H9 (cell line): ENCODE data around the gene CUBN. TPM values are rescaled to one million over a fixed set of nuclear protein-coding genes. Genes with fewer than 3 reads are reported as not detected.

Experiments
- DNase-seq: peaks from one replicate; pipeline ENCODE4 v3.0.0-alpha.2; 2017
- H2AFZ ChIP-seq: one replicate; pipeline ENCODE4 v1.6.1; 2013; ENCODE audit warnings: mild to moderate bottlenecking, low read length, control low read depth, moderate library complexity
- H2AK5ac ChIP-seq: 2 replicates; pipeline ENCODE4 v1.6.1; 2013; ENCODE audit warnings: low read length, control low read depth, mixed read lengths; ENCODE audit not compliant: insufficient read length
- H2BK120ac ChIP-seq: one replicate; pipeline ENCODE4 v1.6.1; 2013; ENCODE audit warnings: low read depth, mild to moderate bottlenecking, low read length, control low read depth, inconsistent platforms; ENCODE audit not compliant: poor library complexity, severe bottlenecking
- H2BK12ac ChIP-seq: 2 replicates; pipeline ENCODE4 v1.6.1; 2013; ENCODE audit warnings: low read length, control low read depth, mixed read lengths, low read depth; ENCODE audit not compliant: insufficient read length
- H2BK15ac ChIP-seq: 2 replicates; pipeline ENCODE4 v1.6.1; 2013; ENCODE audit warnings: low read depth, low read length, control low read depth
- H2BK20ac ChIP-seq: one replicate; pipeline ENCODE4 v1.6.1; 2013; ENCODE audit warnings: low read depth, mild to moderate bottlenecking, low read length, control low read depth, inconsistent platforms; ENCODE audit not compliant: poor library complexity, severe bottlenecking
- H2BK5ac ChIP-seq: 2 replicates; pipeline ENCODE4 v1.6.1; 2013; ENCODE audit warnings: low read length, control low read depth, mixed read lengths; ENCODE audit not compliant: insufficient read length
- H3K14ac ChIP-seq: 2 replicates; pipeline ENCODE4 v1.6.1; 2013; ENCODE audit warnings: low read length, control low read depth; ENCODE audit not compliant: insufficient read depth
- H3K18ac ChIP-seq: 2 replicates; pipeline ENCODE4 v1.6.1; 2013; ENCODE audit warnings: low read depth, mild to moderate bottlenecking, mixed read lengths, low read length, control low read depth; ENCODE audit not compliant: insufficient read length
- H3K23ac ChIP-seq: 2 replicates; pipeline ENCODE4 v1.6.1; 2013; ENCODE audit warnings: low read length, control low read depth, mixed read lengths, low read depth; ENCODE audit not compliant: insufficient read length
- H3K23me2 ChIP-seq: 2 replicates; pipeline ENCODE4 v1.6.1; 2013; ENCODE audit warnings: low read depth, mild to moderate bottlenecking, mixed read lengths, low read length, control low read depth; ENCODE audit not compliant: insufficient read length, poor library complexity, severe bottlenecking
- H3K27ac ChIP-seq: 2 replicates; pipeline ENCODE4 v1.5.1; 2013; ENCODE audit warnings: low read length, control low read depth, mixed read lengths, low read depth; ENCODE audit not compliant: insufficient read length
- H3K27me3 ChIP-seq: 2 replicates; pipeline ENCODE4 v1.6.1; 2013; ENCODE audit warnings: low read length, control low read depth, inconsistent platforms; ENCODE audit not compliant: insufficient read depth
- H3K4ac ChIP-seq: 2 replicates; pipeline ENCODE4 v1.6.1; 2013; ENCODE audit warnings: low read depth, mild to moderate bottlenecking, control low read depth, inconsistent platforms, low read length, moderate library complexity
- H3K4me1 ChIP-seq: 2 replicates; pipeline ENCODE4 v1.6.1; 2013; ENCODE audit warnings: low read length, control low read depth, inconsistent platforms; ENCODE audit not compliant: insufficient read depth
- H3K4me2 ChIP-seq: 2 replicates; pipeline ENCODE4 v1.6.1; 2013; ENCODE audit warnings: low read length, control low read depth, mixed read lengths; ENCODE audit not compliant: insufficient read length, insufficient read depth
- H3K56ac ChIP-seq: 2 replicates; pipeline ENCODE4 v1.6.1; 2013; ENCODE audit warnings: low read depth, mild to moderate bottlenecking, mixed read lengths, low read length, control low read depth; ENCODE audit not compliant: insufficient read length
- H3K79me1 ChIP-seq: 2 replicates; pipeline ENCODE4 v1.6.1; 2013; ENCODE audit warnings: low read depth, mild to moderate bottlenecking, moderate library complexity, low read length, control low read depth, inconsistent platforms; ENCODE audit not compliant: insufficient read depth, poor library complexity, severe bottlenecking
- H3K79me2 ChIP-seq: 2 replicates; pipeline ENCODE4 v1.6.1; 2013; ENCODE audit warnings: low read length, control low read depth, inconsistent platforms; ENCODE audit not compliant: insufficient read depth
- H3K9ac ChIP-seq: 2 replicates; pipeline ENCODE4 v1.6.1; 2013; ENCODE audit warnings: low read length, control low read depth, mixed read lengths; ENCODE audit not compliant: insufficient read length; ENCODE audit errors: extremely low read depth
- H3K9me3 ChIP-seq: one replicate; pipeline ENCODE4 v1.6.1; 2013; ENCODE audit warnings: low read depth, low read length, inconsistent platforms; ENCODE audit not compliant: control insufficient read depth
- H3T11ph ChIP-seq: one replicate; pipeline ENCODE4 v1.6.1; 2013; ENCODE audit warnings: mild to moderate bottlenecking, low read length, control low read depth, inconsistent platforms
- H4K20me1 ChIP-seq: one replicate; pipeline ENCODE4 v1.6.1; 2013; ENCODE audit not compliant: control insufficient read depth, insufficient read length, insufficient read depth
- H4K5ac ChIP-seq: 2 replicates; pipeline ENCODE4 v1.6.1; 2013; ENCODE audit warnings: low read depth, mild to moderate bottlenecking, mixed read lengths, low read length, control low read depth; ENCODE audit not compliant: insufficient read length
- H4K8ac ChIP-seq: replicated peaks from 2 replicates; pipeline ENCODE4 v1.6.1; 2013; ENCODE audit warnings: low read length, control low read depth, mixed read lengths, low read depth; ENCODE audit not compliant: insufficient read length
- H4K91ac ChIP-seq: 2 replicates; pipeline ENCODE4 v1.6.1; 2013; ENCODE audit warnings: low read depth, mild to moderate bottlenecking, moderate library complexity, mixed read lengths, low read length, control low read depth; ENCODE audit not compliant: insufficient read length
- H3K27ac Mint-ChIP-seq, 3 experiments: 2 replicates in 2 of 3; 3 replicates in 1 of 3; pipeline ENCODE4 v1.8.0; 2020 to 2021; ENCODE audit warnings: mixed read lengths in 3 of 3, mild to moderate bottlenecking in 1 of 3, moderate library complexity in 1 of 3
- H3K27me3 Mint-ChIP-seq: 2 replicates; pipeline ENCODE4 v1.8.0; 2021; ENCODE audit warnings: low read depth, mild to moderate bottlenecking, moderate library complexity, mixed read lengths
- H3K36me3 Mint-ChIP-seq, 3 experiments: 2 replicates in 2 of 3; 3 replicates in 1 of 3; pipeline ENCODE4 v1.8.0; 2020 to 2021; ENCODE audit warnings: low read depth in 3 of 3, mixed read lengths in 3 of 3; ENCODE audit not compliant: insufficient read depth in 1 of 3
- H3K4me1 Mint-ChIP-seq, 2 experiments: 2 replicates each; pipeline ENCODE4 v1.8.0; 2020; ENCODE audit warnings: mixed read lengths in 2 of 2
- H3K4me3 Mint-ChIP-seq, 2 experiments: 2 replicates in 1 of 2; 3 replicates in 1 of 2; pipeline ENCODE4 v1.8.0; 2020 to 2021; ENCODE audit warnings: mild to moderate bottlenecking in 2 of 2, mixed read lengths in 2 of 2, moderate library complexity in 1 of 2
- H3K9me3 Mint-ChIP-seq, 2 experiments: 2 replicates in 1 of 2; 3 replicates in 1 of 2; pipeline ENCODE4 v1.8.0; 2020; ENCODE audit warnings: mild to moderate bottlenecking in 2 of 2, mixed read lengths in 2 of 2, moderate library complexity in 1 of 2
- CTCF ChIP-seq: fragments of 200-600 bp; sonication (generic); conservative IDR thresholded peaks from 3 replicates; pipeline ENCODE4 v1.8.0; 2021; ENCODE audit warnings: antibody characterized with exemption, mild to moderate bottlenecking
- WGBS: extraction: QIAGEN DNeasy Blood & Tissue Kit; methylation state at CpG from one replicate; pipeline ENCODE4 v1.1.7; 2013; ENCODE audit warnings: missing lambda C conversion rate, low lambda C conversion rate, mixed read lengths; ENCODE audit not compliant: insufficient read length; ENCODE audit errors: extremely low coverage; 5-methylcytosine and 5-hydroxymethylcytosine counted together
- total RNA-seq: library from RNA; stranded (reverse); gene quantifications from 2 replicates; pipeline ENCODE4 v1.2.1, GENCODE V29; 2021

Gene CUBN
- total RNA-seq, 1 experiment from 2014 or later, result 0.26 TPM

- Histone ChIP-seq H3K9me3 (no peaks in the 10 kb centered on the region), H2BK120ac (no peak overlapping the region), H2AK5ac (no peak overlapping the region), H3K27ac (no peak overlapping the region), H3K56ac (no peak overlapping the region), H3T11ph (no peak overlapping the region), H3K14ac (no peak overlapping the region), H2BK20ac (no peak overlapping the region), H3K79me2 (no peaks in the 10 kb centered on the region), H3K9ac (no peak overlapping the region), H3K23ac (no peak overlapping the region), H3K4me2 (no peak overlapping the region), H4K5ac (no peak overlapping the region), H3K27me3 (no peaks in the 10 kb centered on the region), H4K20me1 (no peaks in the 10 kb centered on the region), H3K23me2 (no peaks in the 10 kb centered on the region), H3K18ac (no peak overlapping the region), H3K79me1 (peaks cover 2% of the 10 kb centered on the region), H3K4me1 (peaks cover 8% of the 10 kb centered on the region), H2BK5ac (no peak overlapping the region), H2BK15ac (no peak overlapping the region), H4K91ac (no peak overlapping the region), H2BK12ac (no peak overlapping the region), H2AFZ (no peak overlapping the region), H3K4ac (no peak overlapping the region), H4K8ac (no peak overlapping the region)
- 0 out of 7 replicates have a peak, but pooled peaks cover 0 to 4% (median 0%) of the 10 kb centered on the region in 3 experiments for H3K36me3 Mint-ChIP-seq
- TF ChIP-seq CTCF, result no peak
- H3K9me3 Mint-ChIP-seq, result no peaks in the 10 kb centered on the region
- WGBS, result no CpG with 5 or more reads among the region's 1 CpG
- no peak for DNase-seq
- peaks cover 14 to 20% of the 10 kb centered on the region in 2 experiments for H3K4me1 Mint-ChIP-seq
- no peak overlapping the region for H3K4me3 Mint-ChIP-seq
- no peak overlapping the region for H3K27ac Mint-ChIP-seq
- H3K27me3 Mint-ChIP-seq, result no peaks in the 10 kb centered on the region
Observed at GRCh38 chr10:17177014-17177413, 47.4 kb upstream of the CUBN start.
